HG03439 (cell line): ENCODE measurements around the gene OSBP2.

ENCODE experiments used
- ATAC-seq: cut with Tn5 transposase; IDR thresholded peaks from one replicate; pipeline ENCODE4 v1.9.1; 2021; ENCODE audit warnings: mild to moderate bottlenecking, moderate library complexity; ENCODE audit not compliant: unreplicated experiment

The OSBP2 gene

GRCh38 chr22:30802202-30803166 lies 107.8 kb downstream of the OSBP2 start:
- ATAC-seq = no peak

GRCh38 chr22:30803679-30804078 lies 109.0 kb downstream of the OSBP2 start:
- no peak for ATAC-seq

- ATAC-seq = no peak
These were observed 110.0 kb downstream of the OSBP2 start for GRCh38 chr22:30804626-30805025.

GRCh38 chr22:30806391-30806861 lies 111.8 kb downstream of the OSBP2 start:
- ATAC-seq = no peak

GRCh38 chr22:30809086-30809485 lies 114.4 kb downstream of the OSBP2 start:
- no peak for ATAC-seq

- ATAC-seq = no peak
These were observed 115.4 kb downstream of the OSBP2 start for GRCh38 chr22:30810105-30810504.

- ATAC-seq = no peak
These were observed 119.3 kb downstream of the OSBP2 start for GRCh38 chr22:30813936-30814335.

GRCh38 chr22:30816413-30816812 lies 121.7 kb downstream of the OSBP2 start:
- ATAC-seq = no peak

GRCh38 chr22:30821381-30821780 lies 126.7 kb downstream of the OSBP2 start:
- no peak for ATAC-seq

GRCh38 chr22:30821863-30822215 lies 127.2 kb downstream of the OSBP2 start:
- ATAC-seq = no peak

- ATAC-seq = no peak
These were observed 127.7 kb downstream of the OSBP2 start for GRCh38 chr22:30822216-30823014.

GRCh38 chr22:30823015-30823370 lies 128.3 kb downstream of the OSBP2 start:
- ATAC-seq = no peak

GRCh38 chr22:30824096-30824495 lies 129.4 kb downstream of the OSBP2 start:
- ATAC-seq = no peak

- ATAC-seq = no peak
These were observed 130.0 kb downstream of the OSBP2 start for GRCh38 chr22:30824711-30825110.

- ATAC-seq = no peak
These were observed 131.2 kb downstream of the OSBP2 start for GRCh38 chr22:30825711-30826505.

- ATAC-seq = no peak
These were observed 132.1 kb downstream of the OSBP2 start for GRCh38 chr22:30826670-30827355.

GRCh38 chr22:30827646-30828045 lies 133.0 kb downstream of the OSBP2 start:
- ATAC-seq = no peak

- ATAC-seq = no peak
These were observed 133.8 kb downstream of the OSBP2 start for GRCh38 chr22:30828187-30829155.

GRCh38 chr22:30829901-30830550 lies 135.4 kb downstream of the OSBP2 start:
- ATAC-seq = no peak
